ENCODE measurements around the gene HOXA5. TPM values are rescaled to one million over a fixed set of nuclear protein-coding genes. Genes with fewer than 3 reads are reported as not detected.

The HOXA5 gene
- total RNA-seq, 5 donors from 2014 or later (not counting 1 experiment from before 2014, with no cell fraction given), result 0.18 to 0.32 TPM; not detected in 3

DNA sequence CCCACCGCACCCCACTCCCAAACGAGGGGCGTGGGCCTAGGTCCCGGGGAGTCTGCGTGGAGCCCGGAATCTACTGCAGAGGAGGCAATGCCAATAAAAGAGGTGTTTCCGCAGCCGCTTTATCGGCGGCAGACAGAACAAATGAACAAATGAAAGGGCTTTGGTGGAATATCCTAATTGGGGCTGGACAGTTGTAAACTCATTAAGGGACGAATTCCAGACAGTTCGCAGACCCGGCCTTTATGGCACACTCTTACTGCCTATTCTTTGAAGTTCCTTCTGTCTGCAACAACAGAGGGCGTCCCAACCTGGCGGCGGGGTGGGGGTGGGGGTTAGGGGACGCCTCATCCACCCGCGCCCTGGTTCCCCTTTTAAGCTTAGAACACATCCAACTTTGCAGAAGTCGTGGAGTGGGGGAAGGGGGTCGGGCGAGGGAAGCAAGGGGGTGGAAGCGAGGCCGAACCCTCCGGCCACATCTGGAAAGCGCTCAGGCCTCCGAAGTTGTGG, 17.8 kb upstream of the HOXA5 start:
- H3K4me3 Mint-ChIP-seq, result peak overlapping the region; percentile 43 to 73 (median 63)
- H3K4me1 ChIP-seq (ENCODE audit: control insufficient read depth in 1 of 2, extremely low read depth in 1 of 2, insufficient read depth in 2 of 2, low read length in 2 of 2), result peaks cover 2 to 61% of the 10 kb centered on the region in 2 experiments
- POLR2A ChIA-PET, result interaction anchor here in 1 of 2 donors (0.6 to 1.0 kb wide), 2 partner anchors 13 to 75 kb away, joined by 3 read pairs; no protein-coding TSS in a partner anchor
- DNase-seq (no peak), ATAC-seq (replicated peaks in 1 of 4) (peak in 1 of 4 experiments; percentile 2)
- no peak overlapping the region for H3K27ac Mint-ChIP-seq
- H3K36me3 Mint-ChIP-seq, result no peaks in the 10 kb centered on the region
- peaks cover 52 to 82% of the 10 kb centered on the region in 2 donors for H3K27me3 Mint-ChIP-seq
- peak overlapping the region; percentile 57 to 81 for H3K4me3 ChIP-seq (ENCODE audit: control insufficient read depth in 1 of 2, extremely low read depth in 1 of 2, low read length in 1 of 2)
- no peaks in the 10 kb centered on the region for H3K9me3 ChIP-seq
- no peak overlapping the region for H3K27ac ChIP-seq (ENCODE audit: low read length)
- peaks cover 2 to 90% of the 10 kb centered on the region in 2 experiments for H3K27me3 ChIP-seq (replicated peaks in 1 of 2; ENCODE audit: control insufficient read depth in 2 of 2, extremely low read depth in 1 of 2, insufficient read depth in 2 of 2, low read length in 1 of 2)
- no peaks in the 10 kb centered on the region for H3K9me3 Mint-ChIP-seq
- CTCF ChIA-PET, result interaction anchor here (0.5 to 3.6 kb wide), 38 partner anchors 9 to 1304 kb away, joined by 3 to 59 read pairs (median 4); partner anchors contain the start of gene HOXA3 (in 1 of the 2)
- no peaks in the 10 kb centered on the region for H3K36me3 ChIP-seq (ENCODE audit: control insufficient read depth in 2 of 2, extremely low read depth in 1 of 2, insufficient read depth in 1 of 2, low read length in 1 of 2)
- peaks cover 33 to 40% (median 40%) of the 10 kb centered on the region in 3 donors for H3K4me1 Mint-ChIP-seq
- WGBS (ENCODE audit: insufficient coverage), result 0% methylated on average over 7 of the region's 27 CpGs

DNA sequence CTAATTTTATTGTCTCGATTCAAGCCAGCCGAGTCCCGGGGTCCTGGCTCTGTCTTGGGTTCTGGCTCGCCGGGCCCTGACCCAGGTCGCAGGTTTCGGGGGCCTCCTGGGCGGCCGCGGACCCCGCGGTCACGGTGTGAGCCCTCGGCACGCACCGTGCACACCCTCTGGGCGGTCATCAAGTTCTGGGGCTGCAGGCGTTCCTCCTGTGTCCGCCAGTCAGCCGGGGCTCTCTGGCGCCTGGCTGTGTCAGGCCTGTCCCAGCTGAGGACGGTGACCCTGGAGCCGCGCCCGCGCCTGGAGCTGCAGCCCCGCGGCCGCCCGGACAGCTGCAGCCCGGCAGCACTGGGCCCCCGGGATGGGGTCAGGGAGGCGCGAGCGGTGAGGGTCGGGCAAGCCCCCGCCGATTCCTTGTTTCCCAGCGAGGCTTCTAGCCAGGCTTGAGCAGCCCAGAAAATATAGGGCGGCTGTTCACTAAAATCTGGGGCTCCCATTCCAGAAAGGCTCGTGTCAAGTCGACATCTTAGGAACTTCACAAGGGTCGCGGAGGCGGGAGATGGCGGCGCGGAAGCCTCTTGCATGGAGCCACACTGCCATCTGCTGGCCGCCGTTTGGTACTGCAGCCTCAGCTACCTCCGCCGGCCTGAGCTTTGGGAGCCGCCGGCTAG, 17.2 kb upstream of the HOXA5 start:
- Mint-ChIP-seq H3K9me3 (no peaks in the 10 kb centered on the region), H3K36me3 (no peaks in the 10 kb centered on the region), H3K27me3 (peaks cover 49 to 82% of the 10 kb centered on the region in 2 donors), H3K4me3 (peak overlapping the region; percentile 43 to 73 (median 63)), H3K4me1 (peaks cover 35 to 41% (median 40%) of the 10 kb centered on the region in 3 donors), H3K27ac (no peak overlapping the region)
- under 1% methylated on average over 49 of the region's 54 CpGs for WGBS (ENCODE audit: insufficient coverage)
- POLR2A ChIA-PET, result interaction anchor here in 1 of 2 donors (0.6 to 1.0 kb wide), 2 partner anchors 12 to 74 kb away, joined by 3 read pairs; no protein-coding TSS in a partner anchor
- Histone ChIP-seq H3K9me3 (no peaks in the 10 kb centered on the region), H3K27ac (ENCODE audit: low read length) (no peak overlapping the region), H3K36me3 (ENCODE audit: control insufficient read depth in 2 of 2, extremely low read depth in 1 of 2, insufficient read depth in 1 of 2, low read length in 1 of 2) (no peaks in the 10 kb centered on the region), H3K27me3 (replicated peaks in 1 of 2; ENCODE audit: control insufficient read depth in 2 of 2, extremely low read depth in 1 of 2, insufficient read depth in 2 of 2, low read length in 1 of 2) (peaks cover 2 to 90% of the 10 kb centered on the region in 2 experiments), H3K4me3 (ENCODE audit: control insufficient read depth in 1 of 2, extremely low read depth in 1 of 2, low read length in 1 of 2) (peak overlapping the region; percentile 57 to 81), H3K4me1 (ENCODE audit: control insufficient read depth in 1 of 2, extremely low read depth in 1 of 2, insufficient read depth in 2 of 2, low read length in 2 of 2) (peaks cover 2 to 61% of the 10 kb centered on the region in 2 experiments)
- CTCF ChIA-PET, result interaction anchor here (0.5 to 3.6 kb wide), 38 partner anchors 8 to 1304 kb away, joined by 3 to 59 read pairs (median 4); partner anchors contain the start of gene HOXA3 (in 1 of the 2)
- ATAC-seq (replicated peaks in 1 of 4) (peak; percentile 70 to 85 (median 74)), DNase-seq (peak; percentile 50 to 92 (median 79))

DNA sequence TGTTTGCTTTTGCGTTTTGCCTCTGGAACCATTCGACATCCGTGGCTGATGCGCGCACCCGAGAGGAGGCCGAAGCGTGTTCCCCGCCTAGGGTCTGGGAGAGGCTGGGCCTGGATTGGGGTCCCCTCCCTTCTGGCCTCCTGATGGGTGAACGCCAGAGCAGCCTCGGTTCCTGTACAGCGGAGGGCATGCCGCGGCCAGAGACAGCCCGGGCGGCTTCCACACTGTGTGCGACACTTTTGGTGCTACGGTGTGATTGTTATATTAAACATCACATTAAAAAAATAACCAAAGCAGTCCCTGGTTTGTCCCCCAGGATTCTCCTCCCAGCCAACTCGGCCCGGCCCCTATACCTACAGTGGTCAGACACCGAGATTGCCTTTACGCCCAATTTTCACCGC, 16.7 kb upstream of the HOXA5 start:
- peak in 2 of 35 experiments; percentile 22 to 23 for DNase-seq
- Histone ChIP-seq H3K4me3 (ENCODE audit: control insufficient read depth in 1 of 2, extremely low read depth in 1 of 2, low read length in 1 of 2) (peak overlapping the region; percentile 57 to 81), H3K36me3 (ENCODE audit: control insufficient read depth in 2 of 2, extremely low read depth in 1 of 2, insufficient read depth in 1 of 2, low read length in 1 of 2) (no peaks in the 10 kb centered on the region), H3K4me1 (ENCODE audit: control insufficient read depth in 1 of 2, extremely low read depth in 1 of 2, insufficient read depth in 2 of 2, low read length in 2 of 2) (peaks cover 7 to 61% of the 10 kb centered on the region in 2 experiments), H3K27ac (ENCODE audit: low read length) (no peak overlapping the region), H3K27me3 (replicated peaks in 1 of 2; ENCODE audit: control insufficient read depth in 2 of 2, extremely low read depth in 1 of 2, insufficient read depth in 2 of 2, low read length in 1 of 2) (peaks cover 2 to 90% of the 10 kb centered on the region in 2 experiments), H3K9me3 (no peaks in the 10 kb centered on the region)
- Mint-ChIP-seq H3K9me3 (no peaks in the 10 kb centered on the region), H3K27me3 (peaks cover 52 to 84% of the 10 kb centered on the region in 2 donors), H3K4me3 (peak overlapping the region; percentile 43 to 68 (median 57)), H3K27ac (no peak overlapping the region), H3K4me1 (peaks cover 37 to 43% (median 42%) of the 10 kb centered on the region in 3 donors), H3K36me3 (no peaks in the 10 kb centered on the region)
- 12% methylated on average over 14 of the region's 23 CpGs for WGBS (ENCODE audit: insufficient coverage)
- CTCF ChIA-PET, result interaction anchor here (0.6 to 3.6 kb wide), 5 partner anchors 9 to 788 kb away, joined by 3 to 59 read pairs (median 8); no protein-coding TSS in a partner anchor
- POLR2A ChIA-PET, result interaction anchor here in 1 of 2 donors (1.0 kb wide), 1 partner anchor 74 kb away, joined by 3 read pairs; no protein-coding TSS in a partner anchor
- peak in 3 of 4 experiments; percentile 38 to 47 (median 43) for ATAC-seq (replicated peaks in 1 of 4)

DNA sequence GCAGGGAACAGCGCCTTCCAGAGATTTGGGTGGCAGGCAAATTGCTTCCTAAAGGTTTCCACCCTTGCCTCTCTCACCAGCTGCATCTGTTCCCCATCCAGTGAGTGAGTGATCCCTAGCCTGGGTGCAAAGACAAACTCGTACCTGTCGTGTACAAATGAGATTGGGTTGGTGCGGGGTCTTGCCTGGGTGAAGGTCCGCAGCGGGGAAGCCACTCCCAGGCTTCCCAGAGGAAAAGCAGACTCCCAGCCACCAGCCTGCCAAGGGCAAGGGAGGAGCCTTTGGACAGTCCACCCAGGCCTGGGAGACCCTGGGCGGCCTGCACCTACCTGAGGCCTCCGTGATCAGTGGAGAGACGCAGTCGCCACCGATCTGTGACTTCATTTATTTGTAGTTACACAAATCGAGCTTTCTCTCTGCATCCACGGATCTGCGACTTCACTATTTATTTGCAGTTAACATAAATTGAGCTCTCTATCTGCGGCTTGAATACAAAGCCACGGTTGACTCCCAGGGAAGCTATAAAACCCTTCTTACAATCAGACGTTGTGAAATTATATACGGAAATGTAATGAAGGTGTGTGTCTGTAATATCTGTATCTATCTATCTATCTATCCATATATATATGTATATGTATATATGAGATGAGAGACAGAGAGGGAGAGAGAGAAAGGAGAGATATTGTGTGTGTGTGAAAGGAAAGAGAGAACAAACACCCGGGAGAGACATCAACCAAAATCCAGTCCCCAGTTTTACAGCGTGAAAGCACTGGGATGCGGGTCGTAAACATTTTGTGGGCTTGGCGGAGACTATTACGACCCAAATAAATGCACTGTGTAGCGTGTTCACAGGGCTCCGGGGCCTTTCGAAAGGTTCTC, 16.0 kb upstream of the HOXA5 start:
- H3K27ac Mint-ChIP-seq, result no peak overlapping the region
- no peak overlapping the region for H3K27ac ChIP-seq (ENCODE audit: low read length)
- ChIA-PET POLR2A (no interaction called here), CTCF (interaction anchor here (0.5 to 1.5 kb wide), 10 partner anchors 8 to 1267 kb away, joined by 3 to 5 read pairs (median 4); partner anchors contain the start of gene HOXA5 (in 1 of the 2))
- no peaks in the 10 kb centered on the region for H3K36me3 Mint-ChIP-seq
- peaks cover 2 to 90% of the 10 kb centered on the region in 2 experiments for H3K27me3 ChIP-seq (replicated peaks in 1 of 2; ENCODE audit: control insufficient read depth in 2 of 2, extremely low read depth in 1 of 2, insufficient read depth in 2 of 2, low read length in 1 of 2)
- peak in 3 of 35 experiments; percentile 6 to 12 (median 9) for DNase-seq
- peaks cover 59 to 87% of the 10 kb centered on the region in 2 donors for H3K27me3 Mint-ChIP-seq
- H3K9me3 ChIP-seq, result no peaks in the 10 kb centered on the region
- WGBS (ENCODE audit: insufficient coverage), result 66% methylated on average over 14 of the region's 27 CpGs
- peak in 1 of 4 experiments; percentile 7 for ATAC-seq (replicated peaks in 1 of 4)
- peaks cover 44 to 46% (median 46%) of the 10 kb centered on the region in 3 donors for H3K4me1 Mint-ChIP-seq
- no peaks in the 10 kb centered on the region for H3K9me3 Mint-ChIP-seq
- no peaks in the 10 kb centered on the region for H3K36me3 ChIP-seq (ENCODE audit: control insufficient read depth in 2 of 2, extremely low read depth in 1 of 2, insufficient read depth in 1 of 2, low read length in 1 of 2)
- peak overlapping the region; percentile 43 to 68 (median 57) for H3K4me3 Mint-ChIP-seq
- H3K4me1 ChIP-seq (ENCODE audit: control insufficient read depth in 1 of 2, extremely low read depth in 1 of 2, insufficient read depth in 2 of 2, low read length in 2 of 2), result peaks cover 8 to 61% of the 10 kb centered on the region in 2 experiments
- peak overlapping the region; percentile 57 to 81 for H3K4me3 ChIP-seq (ENCODE audit: control insufficient read depth in 1 of 2, extremely low read depth in 1 of 2, low read length in 1 of 2)

DNA sequence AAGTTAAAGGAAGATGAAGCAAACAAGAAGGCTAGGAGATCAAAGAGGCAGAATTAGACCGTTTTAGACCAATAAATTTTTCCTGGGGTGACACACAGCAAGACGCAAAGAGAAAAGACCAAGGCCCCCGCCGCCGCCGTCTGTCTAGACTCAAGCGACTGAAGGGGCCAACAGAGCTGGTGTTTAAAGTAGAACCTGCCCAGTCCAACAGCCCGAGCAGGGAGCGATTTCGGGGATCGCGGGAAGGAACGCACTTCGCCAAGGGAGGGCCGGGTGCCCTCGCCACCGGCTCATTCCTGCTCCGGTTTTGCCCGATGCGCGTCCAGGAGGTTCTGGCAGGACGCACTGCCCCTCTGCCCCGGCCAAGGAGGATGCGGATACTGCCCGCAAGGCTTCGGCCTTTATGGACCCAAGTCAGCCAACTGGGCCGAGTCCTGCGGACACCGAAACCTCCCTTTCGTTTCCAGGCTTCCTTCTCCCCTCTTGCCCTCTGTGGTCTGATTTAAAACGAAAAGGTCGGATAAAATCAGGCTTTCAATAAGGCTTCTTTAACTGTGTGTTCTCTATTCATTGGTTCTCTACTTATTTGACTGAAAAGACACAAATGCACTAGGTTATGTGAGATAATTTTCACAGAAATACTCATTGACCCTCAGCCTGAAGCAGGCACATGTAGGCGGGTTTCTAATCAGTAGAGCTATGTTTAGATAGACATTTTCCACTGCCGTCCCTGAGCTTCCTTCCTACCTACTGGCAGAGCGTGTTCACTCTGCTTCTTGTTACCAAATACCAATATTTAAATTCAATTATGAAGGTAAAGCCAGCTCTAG, 15.2 kb upstream of the HOXA5 start:
- H3K27me3 ChIP-seq (replicated peaks in 1 of 2; ENCODE audit: control insufficient read depth in 2 of 2, extremely low read depth in 1 of 2, insufficient read depth in 2 of 2, low read length in 1 of 2), result peaks cover 2 to 90% of the 10 kb centered on the region in 2 experiments
- 23% methylated on average over 19 of the region's 35 CpGs for WGBS (ENCODE audit: insufficient coverage)
- no peaks in the 10 kb centered on the region for H3K36me3 Mint-ChIP-seq
- no peaks in the 10 kb centered on the region for H3K9me3 ChIP-seq
- peaks cover 48 to 53% (median 52%) of the 10 kb centered on the region in 3 donors for H3K4me1 Mint-ChIP-seq
- no peaks in the 10 kb centered on the region for H3K36me3 ChIP-seq (ENCODE audit: control insufficient read depth in 2 of 2, extremely low read depth in 1 of 2, insufficient read depth in 1 of 2, low read length in 1 of 2)
- DNase-seq, result peak in 3 of 35 experiments; percentile 5 to 17 (median 11)
- ChIA-PET POLR2A (interaction anchor here in 1 of 2 donors (0.6 kb wide), 1 partner anchor 476 kb away, joined by 3 read pairs; no protein-coding TSS in a partner anchor), CTCF (interaction anchor here (0.5 to 1.5 kb wide), 11 partner anchors 9 to 1266 kb away, joined by 3 to 6 read pairs (median 5); partner anchors contain the start of gene HOXA5 (in 1 of the 2))
- H3K27ac Mint-ChIP-seq, result peak overlapping the region in 1 of 2 donors; percentile 17
- H3K27me3 Mint-ChIP-seq, result peaks cover 60 to 87% of the 10 kb centered on the region in 2 donors
- H3K27ac ChIP-seq (ENCODE audit: low read length), result no peak overlapping the region
- peaks cover 8 to 59% of the 10 kb centered on the region in 2 experiments for H3K4me1 ChIP-seq (ENCODE audit: control insufficient read depth in 1 of 2, extremely low read depth in 1 of 2, insufficient read depth in 2 of 2, low read length in 2 of 2)
- H3K4me3 Mint-ChIP-seq, result peak overlapping the region in 1 of 3 donors; percentile 84
- no peaks in the 10 kb centered on the region for H3K9me3 Mint-ChIP-seq
- no peak overlapping the region for H3K4me3 ChIP-seq (ENCODE audit: control insufficient read depth in 1 of 2, extremely low read depth in 1 of 2, low read length in 1 of 2)
- no peak for ATAC-seq (replicated peaks in 1 of 4)
